Thymus (tissue), 2 donors: ENCODE data around the gene HPS3. TPM values are rescaled to one million over a fixed set of nuclear protein-coding genes. Genes with fewer than 3 reads are reported as not detected.

Source experiments
- polyA plus RNA-seq: library from polyadenylated mRNA; stranded (reverse); fragments of 200-250 nt; gene quantifications from one replicate; pipeline ENCODE4 v1.2.3, GENCODE V29; 2013
- total RNA-seq: library from RNA; stranded (reverse); fragments of 120-200 nt; gene quantifications from one replicate; pipeline ENCODE4 v1.2.4, GENCODE V29; 2013
- donor health status: healthy.

HPS3 gene
- total and polyA plus RNA-seq, 2 donors = 17.7 to 26.3 TPM

Other genes starting within 250 kb of the HPS3 start
- 12.7 TPM for gene GYG1, start 138.1 kb upstream of the HPS3 start, total RNA-seq
- gene GYG1, start 138.1 kb upstream of the HPS3 start, polyA plus RNA-seq = 38.9 TPM
- 28.5 TPM for gene HLTF, start 43.1 kb upstream of the HPS3 start, total RNA-seq
- gene HLTF, start 43.1 kb upstream of the HPS3 start, polyA plus RNA-seq = 11.3 TPM
- 0.19 TPM for gene CP, start 92.2 kb downstream of the HPS3 start, total RNA-seq
- gene CP, start 92.2 kb downstream of the HPS3 start, polyA plus RNA-seq = 4.2 TPM
- 3.2 TPM for gene TM4SF18, start 204.0 kb downstream of the HPS3 start, total RNA-seq
- 0.66 TPM for gene TM4SF18, start 204.0 kb downstream of the HPS3 start, polyA plus RNA-seq
- gene TM4SF1, start 248.0 kb downstream of the HPS3 start, total RNA-seq = 12.9 TPM
- gene TM4SF1, start 248.0 kb downstream of the HPS3 start, polyA plus RNA-seq = 38.8 TPM